Choroid plexus epithelial cell (primary cell): ENCODE results near the gene LSM14A.
"Not testable (repeated sequence)": the region's sequence is repeated elsewhere in the genome, so short reads cannot be mapped to it uniquely, and the experiment has no call there.

Source experiments
- DNase-seq: peaks from one replicate; pipeline ENCODE4 v3.0.0-alpha.2; 2010; ENCODE audit warnings: low read depth
- H3K4me3 ChIP-seq: 2 replicates; pipeline ENCODE4 v1.5.1; 2011; ENCODE audit warnings: low read depth, mild to moderate bottlenecking, control low read depth, low read length, moderate library complexity
- CTCF ChIP-seq: conservative IDR thresholded peaks from 2 replicates; pipeline ENCODE4 v1.5.1; 2011; ENCODE audit warnings: low read depth, mild to moderate bottlenecking, control low read depth, inconsistent platforms, low read length, moderate library complexity

The LSM14A gene

GRCh38 chr19:34232566-34233481, 60.5 kb downstream of the LSM14A start:
- peak overlapping the region; percentile 26 for H3K4me3 ChIP-seq
- DNase-seq = peak; percentile 94
- no peak for TF ChIP-seq CTCF

- no peak overlapping the region for H3K4me3 ChIP-seq
- TF ChIP-seq CTCF = no peak
- DNase-seq = no peak
Observed at GRCh38 chr19:34235425-34235940, 63.2 kb downstream of the LSM14A start.

GRCh38 chr19:34236035-34236987, 64.0 kb downstream of the LSM14A start:
- H3K4me3 ChIP-seq = no peak overlapping the region
- DNase-seq = peak; percentile 34
- no peak for TF ChIP-seq CTCF

- no peak overlapping the region for H3K4me3 ChIP-seq
- no peak for TF ChIP-seq CTCF
Observed at GRCh38 chr19:34237283-34237682, 65.0 kb downstream of the LSM14A start.

GRCh38 chr19:34237939-34238338, 65.6 kb downstream of the LSM14A start:
- no peak for TF ChIP-seq CTCF
- no peak for DNase-seq
- H3K4me3 ChIP-seq = no peak overlapping the region

More at GRCh38 chr19:34237283-34237682, 65.0 kb downstream of the LSM14A start:
- no peak for DNase-seq

- peak; percentile 56 for TF ChIP-seq CTCF
- DNase-seq = peak; percentile 39
- H3K4me3 ChIP-seq = no peak overlapping the region
Observed at GRCh38 chr19:34241513-34242337, 69.4 kb downstream of the LSM14A start.

- H3K4me3 ChIP-seq = not testable (repeated sequence)
- peak; percentile 67 for DNase-seq
Observed at GRCh38 chr19:34243138-34243875, 71.0 kb downstream of the LSM14A start.
